ENCODE results near the gene UNC50.
"Not testable (repeated sequence)": the region's sequence is repeated elsewhere in the genome, so short reads cannot be mapped to it uniquely, and the experiment has no call there.

UNC50 gene

DNA sequence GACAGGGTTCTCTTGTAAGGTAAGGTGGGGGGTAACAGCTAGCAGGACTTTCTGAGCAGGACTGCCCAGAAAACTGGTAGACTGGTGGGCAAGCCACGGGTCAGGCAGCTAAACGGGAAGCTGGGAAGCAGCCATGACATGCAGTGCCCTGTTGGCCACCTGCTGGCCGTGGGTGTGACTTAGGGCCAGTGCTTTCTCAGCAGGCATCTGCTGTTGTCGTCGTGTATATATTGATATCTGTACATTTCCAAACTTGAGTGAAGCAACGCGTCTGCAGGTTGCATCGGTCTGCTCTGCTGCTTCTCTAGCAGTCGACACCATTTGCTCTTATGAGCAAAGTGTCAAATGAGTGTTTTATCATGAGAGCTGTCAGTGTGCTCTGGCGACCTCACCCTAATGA, 31.1 kb upstream of the UNC50 start:
- peak in 1 of 2 experiments; percentile 2 for DNase-seq

DNA sequence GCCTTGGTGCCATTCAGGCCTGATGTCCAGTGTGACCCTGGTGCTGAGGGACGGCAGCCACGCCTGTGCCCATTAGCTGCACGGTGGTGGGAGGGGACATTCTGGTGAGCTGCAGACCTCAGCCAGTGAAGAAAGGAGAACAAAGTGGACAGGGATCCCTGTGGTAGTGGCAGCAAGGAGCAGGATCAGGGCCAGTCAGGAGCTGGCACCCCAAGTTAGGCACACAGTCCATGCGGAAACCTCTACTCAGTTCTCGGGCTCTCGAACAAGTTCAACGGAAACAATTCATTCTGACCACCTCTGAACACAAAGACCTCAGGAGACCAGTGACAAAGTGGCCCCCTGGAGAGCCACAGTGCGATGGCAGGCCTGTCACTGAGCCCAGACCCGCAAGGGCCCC, 30.2 kb upstream of the UNC50 start:
- DNase-seq: no peak

- no peak for DNase-seq
Measured at GRCh38 chr2:98579926-98580325, 28.5 kb upstream of the UNC50 start.

GRCh38 chr2:98580656-98581284, 27.6 kb upstream of the UNC50 start:
- no peak for DNase-seq

- DNase-seq: no peak
Measured at GRCh38 chr2:98582523-98582922, 25.9 kb upstream of the UNC50 start.

DNA sequence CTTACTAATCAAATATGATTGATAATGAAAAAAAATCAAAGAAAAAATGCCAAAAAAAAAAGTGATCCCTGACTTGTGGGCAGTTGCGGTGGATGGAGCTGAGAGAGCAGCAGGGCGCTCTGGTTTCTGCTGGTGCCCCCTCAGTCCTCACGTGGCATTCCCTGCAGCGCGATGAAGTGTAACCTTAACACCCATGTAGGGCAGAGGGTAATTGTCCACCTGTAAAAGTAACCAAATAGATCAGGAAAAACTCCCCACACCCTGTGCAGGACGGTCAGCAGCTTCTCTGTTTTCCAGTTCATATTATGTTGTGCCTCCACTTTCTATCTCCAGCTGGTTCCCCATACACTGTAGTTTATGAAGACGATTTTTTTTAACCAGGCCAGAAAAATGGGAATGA, 25.1 kb upstream of the UNC50 start:
- no peak for DNase-seq

GRCh38 chr2:98583816-98584618, 24.4 kb upstream of the UNC50 start:
- no peak for DNase-seq

DNA sequence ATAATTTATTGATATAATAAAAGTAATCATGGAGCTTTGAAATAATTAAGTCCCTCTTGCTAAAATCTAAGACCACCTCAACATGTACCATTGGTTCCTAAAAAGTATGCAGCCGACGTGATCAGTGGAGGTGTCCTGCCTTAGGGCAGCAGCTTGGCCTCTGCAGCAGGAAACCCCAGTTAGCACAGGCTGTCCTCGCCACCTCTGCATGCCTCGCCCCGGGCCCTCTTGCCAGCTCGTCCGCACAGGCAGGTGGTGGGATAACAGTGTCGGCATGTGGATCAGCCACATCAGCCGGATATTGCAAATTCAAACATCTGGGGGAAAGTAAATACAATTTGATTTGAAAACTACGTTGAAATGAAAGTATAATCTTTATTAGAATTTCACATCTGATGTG, 23.0 kb upstream of the UNC50 start:
- DNase-seq: no peak

DNA sequence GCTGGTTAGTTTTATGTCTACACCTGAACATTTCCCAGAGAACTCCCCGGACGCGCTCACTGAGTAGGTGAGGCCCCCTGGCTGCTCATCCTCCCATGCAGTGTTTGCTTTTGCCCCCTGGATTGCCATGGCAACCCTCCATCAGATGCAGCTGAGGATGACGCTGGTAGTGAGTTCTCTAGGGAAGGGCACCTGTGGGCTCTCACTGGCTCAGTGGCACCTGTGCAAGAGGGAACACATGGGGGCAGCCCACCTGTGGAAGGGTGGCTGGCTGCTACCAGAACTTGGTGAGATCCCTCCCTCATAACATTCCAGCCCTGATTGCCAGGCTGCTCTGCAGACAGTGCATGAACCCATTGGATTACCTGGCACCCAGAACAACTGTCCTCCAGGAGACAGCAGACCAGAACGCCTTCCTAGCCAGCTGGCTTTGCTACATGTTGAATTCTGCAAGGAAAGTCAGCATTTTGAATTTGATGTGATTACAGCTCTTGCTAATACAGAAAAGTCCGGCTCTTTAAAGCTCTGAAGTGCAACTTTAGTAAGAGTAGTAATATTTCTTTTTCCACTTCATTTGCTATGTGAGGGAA, 21.7 kb upstream of the UNC50 start:
- no peak for DNase-seq

DNA sequence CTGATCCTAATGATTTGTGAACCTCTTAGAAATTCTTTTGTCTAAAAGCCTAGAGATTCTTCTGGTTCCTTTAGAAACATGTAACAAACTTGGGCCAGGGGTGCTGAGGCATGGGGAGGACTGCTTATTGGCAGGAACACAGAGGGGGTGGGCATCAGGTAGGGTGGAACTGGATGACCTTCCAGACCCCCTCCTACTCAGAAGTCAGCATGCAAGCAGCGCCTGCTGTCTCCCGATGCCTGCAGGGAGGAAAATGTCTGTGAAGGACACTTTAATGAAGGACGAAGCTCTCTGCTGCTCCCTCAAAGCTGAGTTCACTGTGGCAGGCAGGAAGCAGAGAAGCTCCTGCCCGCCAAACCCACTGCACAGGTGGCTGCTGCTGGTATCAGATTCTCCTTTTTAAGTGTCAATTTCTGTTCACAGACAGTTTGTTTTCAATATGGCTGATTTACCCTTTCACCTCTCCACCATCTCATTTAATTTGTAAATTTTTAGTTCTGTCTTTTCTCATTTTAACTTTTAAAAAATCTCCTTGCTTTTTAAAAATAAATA, 19.4 kb upstream of the UNC50 start:
- DNase-seq: no peak

- no peak for DNase-seq
Measured at GRCh38 chr2:98589489-98589888, 18.9 kb upstream of the UNC50 start.

- DNase-seq: no peak
Measured at GRCh38 chr2:98592565-98592964, 15.8 kb upstream of the UNC50 start.

GRCh38 chr2:98594665-98595064, 13.7 kb upstream of the UNC50 start:
- DNase-seq: not testable (repeated sequence)

GRCh38 chr2:98598781-98599428, 9.5 kb upstream of the UNC50 start:
- no peak for DNase-seq

DNA sequence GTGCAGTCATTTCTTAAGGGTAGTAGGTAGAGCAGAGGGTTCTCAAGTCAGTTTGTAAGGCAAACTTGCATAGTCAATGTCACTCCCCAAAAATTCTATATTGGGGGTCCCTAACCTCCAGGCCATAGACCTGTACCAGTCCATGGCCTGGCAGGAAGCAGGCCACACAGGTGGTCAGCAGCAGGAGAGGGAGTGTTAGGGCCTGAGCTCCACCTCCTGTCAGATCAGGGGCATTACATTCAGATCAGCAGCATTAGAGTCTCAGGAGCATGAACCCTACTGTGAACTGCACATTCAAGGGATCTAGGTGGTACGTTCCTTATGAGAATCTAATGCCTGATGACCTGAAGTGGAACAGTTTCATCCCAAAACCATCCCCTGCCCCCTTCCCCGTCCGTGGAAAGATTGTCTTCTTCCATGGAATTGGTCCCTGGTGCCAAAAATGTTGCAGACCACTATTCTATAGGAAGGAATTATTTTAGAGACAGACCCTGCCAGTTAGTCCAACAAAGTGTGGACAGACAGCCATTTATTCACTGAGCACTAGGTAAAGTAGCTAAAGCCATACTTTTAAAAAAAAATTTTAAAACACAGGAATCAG, 6.8 kb upstream of the UNC50 start:
- peak; percentile 51 to 57 for DNase-seq

DNA sequence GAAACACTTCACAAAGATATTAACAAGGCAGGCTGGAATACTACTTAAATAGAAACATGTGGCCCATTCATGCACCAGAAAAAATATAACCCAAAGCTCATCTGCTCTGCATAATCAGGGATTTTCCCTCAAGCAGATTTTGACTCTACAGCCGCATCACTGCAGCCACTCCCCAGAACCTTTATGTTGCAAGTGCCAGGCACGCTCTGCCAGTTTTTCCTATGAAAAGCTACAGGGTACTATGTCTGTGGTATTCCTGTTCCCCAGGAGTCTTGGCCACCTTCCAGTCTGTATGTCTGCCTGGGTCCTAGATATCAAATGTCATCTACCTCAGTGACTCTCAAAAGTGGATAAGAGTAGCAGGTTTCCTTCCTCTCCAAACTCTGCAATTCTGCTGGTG, 3.8 kb upstream of the UNC50 start:
- no peak for DNase-seq

- no peak for DNase-seq
Measured at GRCh38 chr2:98605076-98605475, 3.3 kb upstream of the UNC50 start.

DNA sequence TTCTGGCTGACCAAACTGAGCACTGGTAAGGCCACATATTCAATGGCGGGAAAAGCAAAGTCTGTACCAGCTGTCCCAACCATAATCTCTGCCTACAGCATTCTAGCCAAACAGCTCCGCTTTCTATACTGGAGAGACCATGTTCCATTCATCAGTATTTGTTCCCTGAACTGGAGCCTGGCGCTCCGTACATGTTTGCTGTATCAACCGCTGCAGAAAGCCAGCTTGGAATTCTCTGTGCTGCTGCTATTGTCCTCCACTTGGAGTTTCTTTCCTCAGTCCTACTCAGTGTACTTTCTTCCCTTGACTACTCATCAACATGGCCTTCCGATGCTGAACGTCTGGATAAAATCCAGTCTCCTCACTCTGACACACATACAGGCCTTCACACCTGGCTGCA, 2.0 kb upstream of the UNC50 start:
- no peak for DNase-seq

DNA sequence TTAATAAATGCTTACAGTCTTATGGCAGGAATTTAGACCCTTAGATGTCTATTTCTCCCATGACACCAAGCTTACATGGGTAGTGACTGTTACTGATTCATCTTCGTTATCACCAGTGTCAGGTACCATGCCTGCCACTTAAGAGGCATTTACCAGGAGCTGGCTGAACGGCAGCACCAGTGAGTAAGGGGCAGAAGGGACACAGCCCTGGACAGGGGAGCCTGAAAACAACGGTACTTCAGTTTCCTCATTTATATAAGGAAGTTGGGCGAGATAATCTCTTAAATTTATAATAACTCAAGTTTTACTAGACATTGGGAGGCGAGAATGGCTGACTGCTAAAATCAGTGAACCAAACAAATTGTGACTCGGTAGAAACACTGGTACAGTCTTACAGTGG, 1.3 kb upstream of the UNC50 start:
- no peak for DNase-seq

DNA sequence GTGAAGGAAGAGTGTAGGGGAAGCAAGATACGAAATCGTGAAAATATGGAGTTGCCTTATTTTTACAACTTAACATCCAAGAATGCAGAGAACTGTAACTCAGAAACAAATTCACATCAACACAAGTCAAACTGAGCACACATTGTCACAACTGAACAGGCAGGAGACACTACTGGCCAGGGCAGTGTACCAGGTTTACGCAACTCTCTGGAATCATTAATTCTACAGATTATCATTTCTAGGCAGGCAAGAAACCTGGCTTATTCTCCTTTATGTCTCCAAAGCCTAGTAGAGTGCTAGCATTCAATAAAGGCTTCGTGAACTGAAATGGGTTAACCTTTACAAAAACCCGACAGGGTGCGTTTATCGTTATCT, 661 bp upstream of the UNC50 start:
- DNase-seq: no peak

- no peak for DNase-seq
Measured at GRCh38 chr2:98608962-98609604, 694 bp downstream of the UNC50 start.

- DNase-seq: no peak
Measured at GRCh38 chr2:98614024-98614739, 5.8 kb downstream of the UNC50 start.
